D721Med (cell line): ENCODE results near the gene NPAS2.

Experiments used
- DNase-seq: peaks from one replicate; pipeline ENCODE4 v3.0.0; 2011; ENCODE audit warnings: low spot score; ENCODE audit not compliant: insufficient read length
- FAIRE-seq: peaks from 2 replicates; lab custom pipeline; 2011; peaks lifted over from hg19 to GRCh38; lab: Jason Lieb, UNC
- CTCF ChIP-seq: IDR thresholded peaks from 2 replicates; pipeline ENCODE4 v1.5.1; 2012; ENCODE audit warnings: mild to moderate bottlenecking, control low read depth; ENCODE audit not compliant: insufficient read depth; ENCODE audit errors: missing control alignments

Gene NPAS2

GRCh38 chr2:100945930-100946607 lies 126.1 kb downstream of the NPAS2 start:
- no peak for TF ChIP-seq CTCF
- DNase-seq (no peak), FAIRE-seq (no peak)

- no peak for FAIRE-seq
- no peak for DNase-seq
- TF ChIP-seq CTCF: no peak
These were observed 129.2 kb downstream of the NPAS2 start for GRCh38 chr2:100948942-100949811.

- no peak for FAIRE-seq
- no peak for TF ChIP-seq CTCF
- DNase-seq: no peak
These were observed 132.6 kb downstream of the NPAS2 start for GRCh38 chr2:100952512-100952911.

- TF ChIP-seq CTCF: no peak
- FAIRE-seq: no peak
These were observed 133.6 kb downstream of the NPAS2 start for GRCh38 chr2:100953406-100954043.

GRCh38 chr2:100954044-100954420 lies 134.1 kb downstream of the NPAS2 start:
- TF ChIP-seq CTCF: no peak
- no peak for DNase-seq
- FAIRE-seq: no peak

More at GRCh38 chr2:100953406-100954043, 133.6 kb downstream of the NPAS2 start:
- no peak for DNase-seq

- TF ChIP-seq CTCF: no peak
- FAIRE-seq: no peak
- DNase-seq: no peak
These were observed 135.3 kb downstream of the NPAS2 start for GRCh38 chr2:100955226-100955625.

- FAIRE-seq: no peak
- no peak for DNase-seq
- TF ChIP-seq CTCF: no peak
These were observed 136.1 kb downstream of the NPAS2 start for GRCh38 chr2:100956081-100956480.
